Measurements from ENCODE around the gene ENO3. TPM values are rescaled to one million over a fixed set of nuclear protein-coding genes. Genes with fewer than 3 reads are reported as not detected.

ENO3 gene
- polyA plus RNA-seq, 12 donors = 501 to 7,271 (median 1,745) TPM

- no peak for DNase-seq
Measured at GRCh38 chr17:4928881-4929280, 22.0 kb upstream of the ENO3 start.

- no peak for DNase-seq
Measured at GRCh38 chr17:4931963-4932362, 19.0 kb upstream of the ENO3 start, which contains the start of gene GP1BA. GP1BA (plus strand) TSS chr17:4932277; CDS start chr17:4932605, 328 bp downstream.

GRCh38 chr17:4932756-4933155 is 18.2 kb upstream of the ENO3 start:
- no peak for DNase-seq

GRCh38 chr17:4933646-4934045 is 17.3 kb upstream of the ENO3 start:
- no peak for DNase-seq

GRCh38 chr17:4934173-4934979 is 16.5 kb upstream of the ENO3 start:
- DNase-seq = no peak

- no peak for DNase-seq
Measured at GRCh38 chr17:4935650-4936049, 15.3 kb upstream of the ENO3 start.

- DNase-seq = no peak
Measured at GRCh38 chr17:4936436-4936835, 14.5 kb upstream of the ENO3 start.

GRCh38 chr17:4937553-4937952 is 13.4 kb upstream of the ENO3 start:
- no peak for DNase-seq

GRCh38 chr17:4938069-4938491 is 12.8 kb upstream of the ENO3 start:
- no peak for DNase-seq

- no peak for DNase-seq
Measured at GRCh38 chr17:4938688-4939545, 12.0 kb upstream of the ENO3 start.

GRCh38 chr17:4939546-4939795 is 11.4 kb upstream of the ENO3 start:
- no peak for DNase-seq

- peak; percentile 100 for DNase-seq
Measured at GRCh38 chr17:4939796-4940554, 10.9 kb upstream of the ENO3 start, which contains the start of the genes RNF167 and SLC25A11. RNF167 (plus strand) TSS chr17:4940268; CDS start chr17:4940910, 642 bp downstream. SLC25A11 (minus strand) TSS chr17:4940046; CDS start chr17:4939910, 136 bp downstream.

- DNase-seq = no peak
Measured at GRCh38 chr17:4940555-4941318, 10.2 kb upstream of the ENO3 start.

- no peak for DNase-seq
Measured at GRCh38 chr17:4941319-4941610, 9.7 kb upstream of the ENO3 start.

GRCh38 chr17:4942760-4943508 is 8.0 kb upstream of the ENO3 start:
- DNase-seq = no peak

GRCh38 chr17:4944163-4944553 is 6.8 kb upstream of the ENO3 start:
- no peak for DNase-seq

GRCh38 chr17:4944554-4945175 is 6.3 kb upstream of the ENO3 start:
- no peak for DNase-seq

GRCh38 chr17:4945176-4945943 is 5.6 kb upstream of the ENO3 start:
- DNase-seq = no peak

GRCh38 chr17:4945944-4946280 is 5.0 kb upstream of the ENO3 start:
- DNase-seq = no peak

Data from muscle of arm (tissue), 12 donors.